CD4-positive, CD25-positive, alpha-beta regulatory T cell (primary cell): ENCODE data around the gene SMIM9. TPM values are rescaled to one million over a fixed set of nuclear protein-coding genes. Genes with fewer than 3 reads are reported as not detected.
"Not testable (repeated sequence)": the region's sequence is repeated elsewhere in the genome, so short reads cannot be mapped to it uniquely, and the experiment has no call there.

Experiments used
- ATAC-seq, 2 donors: fragments of 150-1000 bp; cut with Tn5 transposase; one replicate each; pipeline ENCODE4 v1.10.0; 2021; ENCODE audit warnings: low read depth in 2 of 2, moderate number of reproducible peaks in 2 of 2, moderate library complexity in 1 of 2
- DNase-seq, 3 donors: peaks; one replicate each; pipeline versions ENCODE4 v3.0.0 to v3.0.0-alpha.2; 2012 to 2022; ENCODE audit warnings: mixed read lengths in 1 of 3
- H3K27ac ChIP-seq: one replicate; pipeline ENCODE4 v1.7.0; 2013; ENCODE audit warnings: mild to moderate bottlenecking, low read length; ENCODE audit not compliant: insufficient read depth, poor library complexity, severe bottlenecking
- H3K27me3 ChIP-seq: one replicate; pipeline ENCODE4 v1.7.0; 2013; ENCODE audit warnings: low read length; ENCODE audit not compliant: control insufficient read depth, insufficient read depth
- H3K36me3 ChIP-seq: one replicate; pipeline ENCODE4 v1.7.0; 2013; ENCODE audit warnings: mild to moderate bottlenecking, low read length, moderate library complexity; ENCODE audit not compliant: control insufficient read depth, insufficient read depth
- H3K4me1 ChIP-seq: 2 replicates; pipeline ENCODE4 v1.7.0; 2013; ENCODE audit warnings: mild to moderate bottlenecking, low read length; ENCODE audit not compliant: insufficient read depth, control insufficient read depth, poor library complexity, severe bottlenecking
- H3K4me3 ChIP-seq: one replicate; pipeline ENCODE4 v1.7.0; 2013; ENCODE audit warnings: low read depth, mild to moderate bottlenecking, low read length, moderate library complexity
- H3K9me3 ChIP-seq, 2 experiments: 1 replicate in 1 of 2; 2 replicates in 1 of 2; pipeline ENCODE4 v1.7.0; 2013; ENCODE audit warnings: low read length in 2 of 2, mild to moderate bottlenecking in 1 of 2, moderate library complexity in 1 of 2; ENCODE audit not compliant: control insufficient read depth in 2 of 2
- H3K27ac Mint-ChIP-seq, 3 donors: one replicate each; pipeline ENCODE4 v1.8.0; 2020 to 2022; ENCODE audit warnings: mild to moderate bottlenecking in 3 of 3, mixed read lengths in 3 of 3, moderate library complexity in 2 of 3
- H3K27me3 Mint-ChIP-seq: one replicate; pipeline ENCODE4 v1.8.0; 2022; ENCODE audit warnings: mild to moderate bottlenecking, mixed read lengths
- H3K36me3 Mint-ChIP-seq: one replicate; pipeline ENCODE4 v1.8.0; 2020; ENCODE audit warnings: mixed read lengths
- H3K4me1 Mint-ChIP-seq, 4 donors: one replicate each; pipeline ENCODE4 v1.8.0; 2020 to 2022; ENCODE audit warnings: mixed read lengths in 4 of 4, mild to moderate bottlenecking in 1 of 4
- H3K4me3 Mint-ChIP-seq, 4 donors: one replicate each; pipeline ENCODE4 v1.8.0; 2020 to 2022; ENCODE audit warnings: mild to moderate bottlenecking in 4 of 4, mixed read lengths in 4 of 4, moderate library complexity in 3 of 4
- H3K9me3 Mint-ChIP-seq, 7 donors: one replicate each; pipeline ENCODE4 v1.8.0; 2020 to 2022; ENCODE audit warnings: mixed read lengths in 7 of 7, mild to moderate bottlenecking in 3 of 7, moderate library complexity in 2 of 7
- polyA plus RNA-seq, 4 donors: library from polyadenylated mRNA; unstranded; fragments of 300-500 nt; fragmentation: Illumina TruSeq; gene quantifications; one replicate each; pipeline ENCODE4 v1.2.3, GENCODE V29; 2021
- total RNA-seq: library from RNA; stranded (reverse); gene quantifications from one replicate; pipeline ENCODE4 v1.2.3, GENCODE V29; 2022

Gene SMIM9
- total and polyA plus RNA-seq, 5 donors from 2014 or later = not detected

- Mint-ChIP-seq H3K27me3 (no peaks in the 10 kb centered on the region), H3K4me3 (no peak overlapping the region)
- no peak for DNase-seq
These were observed 652 bp downstream of the SMIM9 start for GRCh38 chrX:154833746-154834274.

DNA sequence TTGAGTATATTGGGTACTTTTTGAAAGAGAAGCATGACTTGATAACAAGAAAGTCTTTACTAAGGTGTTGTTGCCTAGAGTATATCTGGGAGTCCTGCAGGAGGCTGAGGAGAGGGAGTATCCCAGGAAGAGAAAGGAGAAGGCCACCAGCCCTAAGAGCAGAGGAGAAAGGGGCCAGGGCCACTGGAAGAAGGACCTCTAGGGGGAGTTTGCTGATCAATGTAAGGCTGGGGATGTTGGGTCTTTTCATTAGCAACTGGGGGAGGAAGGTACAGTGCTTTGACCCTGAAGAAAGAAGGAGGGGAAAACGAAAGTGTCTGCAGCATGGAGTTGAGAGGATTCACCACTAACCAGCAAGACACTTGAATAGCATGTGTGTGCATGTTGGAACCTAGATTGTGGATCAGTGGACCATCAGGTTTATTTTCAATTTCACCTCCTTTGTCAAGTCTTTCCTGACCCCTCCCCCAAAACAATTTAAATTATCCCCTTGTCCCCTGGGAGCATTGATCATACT lies 4.5 kb downstream of the SMIM9 start:
- Mint-ChIP-seq H3K36me3 (no peaks in the 10 kb centered on the region), H3K4me1 (peaks cover 3 to 13% (median 8%) of the 10 kb centered on the region in 4 donors), H3K27ac (peak overlapping the region in 1 of 3 donors; percentile 79), H3K27me3 (no peaks in the 10 kb centered on the region), H3K9me3 (no peaks in the 10 kb centered on the region), H3K4me3 (no peak overlapping the region)
- Histone ChIP-seq H3K27me3 (peaks cover 2% of the 10 kb centered on the region), H3K36me3 (no peaks in the 10 kb centered on the region), H3K27ac (no peak overlapping the region), H3K4me1 (no peaks in the 10 kb centered on the region), H3K4me3 (no peak overlapping the region), H3K9me3 (no peaks in the 10 kb centered on the region)
- ATAC-seq (no peak), DNase-seq (no peak)

More at GRCh38 chrX:154833746-154834274, 652 bp downstream of the SMIM9 start:
- no peak overlapping the region for H3K27ac Mint-ChIP-seq
- Histone ChIP-seq H3K4me1 (no peaks in the 10 kb centered on the region), H3K27me3 (peaks cover 2% of the 10 kb centered on the region), H3K27ac (no peak overlapping the region), H3K9me3 (no peaks in the 10 kb centered on the region), H3K4me3 (no peak overlapping the region), H3K36me3 (no peaks in the 10 kb centered on the region)
- no peaks in the 10 kb centered on the region for H3K36me3 Mint-ChIP-seq
- no peak for ATAC-seq
- H3K4me1 Mint-ChIP-seq = peaks cover 0 to under 1% (median 0%) of the 10 kb centered on the region in 4 donors
- no peaks in the 10 kb centered on the region for H3K9me3 Mint-ChIP-seq

DNA sequence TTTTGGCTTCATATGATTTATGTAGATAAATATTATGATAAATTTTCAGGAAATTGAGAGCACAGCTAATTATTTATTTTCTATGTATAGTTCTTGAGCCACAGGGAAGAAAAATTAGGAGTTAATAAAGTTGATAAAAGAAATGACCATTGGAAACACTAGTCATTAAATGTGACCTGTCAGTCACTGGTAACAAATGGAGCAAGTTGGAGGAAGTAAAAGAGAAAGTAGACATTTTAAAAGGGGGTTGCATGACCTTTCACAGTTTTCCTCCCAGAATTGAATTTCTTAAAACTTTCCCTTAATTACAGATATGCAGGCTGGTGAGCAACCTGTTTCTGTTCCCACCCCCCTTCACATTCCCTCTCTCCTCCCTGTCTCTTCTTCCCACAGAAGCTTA lies 5.3 kb downstream of the SMIM9 start:
- ATAC-seq = no peak
- no peak for DNase-seq
- peaks cover 3 to 13% (median 8%) of the 10 kb centered on the region in 4 donors for H3K4me1 Mint-ChIP-seq
- Histone ChIP-seq H3K27me3 (peaks cover 2% of the 10 kb centered on the region), H3K4me1 (no peaks in the 10 kb centered on the region), H3K9me3 (no peaks in the 10 kb centered on the region), H3K27ac (no peak overlapping the region), H3K36me3 (no peaks in the 10 kb centered on the region), H3K4me3 (no peak overlapping the region)
- H3K4me3 Mint-ChIP-seq = no peak overlapping the region
- H3K9me3 Mint-ChIP-seq = no peaks in the 10 kb centered on the region
- no peaks in the 10 kb centered on the region for H3K36me3 Mint-ChIP-seq
- no peaks in the 10 kb centered on the region for H3K27me3 Mint-ChIP-seq
- H3K27ac Mint-ChIP-seq = no peak overlapping the region

GRCh38 chrX:154828016-154828408 lies 6.5 kb downstream of the SMIM9 start:
- H3K4me1 ChIP-seq = no peaks in the 10 kb centered on the region
- peak overlapping the region in 1 of 3 donors; percentile 67 for H3K27ac Mint-ChIP-seq
- H3K9me3 ChIP-seq = no peaks in the 10 kb centered on the region
- ATAC-seq (no peak), DNase-seq (no peak)
- no peaks in the 10 kb centered on the region for H3K36me3 Mint-ChIP-seq
- no peak overlapping the region for H3K27ac ChIP-seq
- H3K36me3 ChIP-seq = no peaks in the 10 kb centered on the region
- no peak overlapping the region for H3K4me3 ChIP-seq
- H3K9me3 Mint-ChIP-seq = no peaks in the 10 kb centered on the region
- peaks cover 2% of the 10 kb centered on the region for H3K27me3 ChIP-seq
- peaks cover 3 to 13% (median 8%) of the 10 kb centered on the region in 4 donors for H3K4me1 Mint-ChIP-seq
- no peak overlapping the region for H3K4me3 Mint-ChIP-seq
- H3K27me3 Mint-ChIP-seq = no peaks in the 10 kb centered on the region

DNA sequence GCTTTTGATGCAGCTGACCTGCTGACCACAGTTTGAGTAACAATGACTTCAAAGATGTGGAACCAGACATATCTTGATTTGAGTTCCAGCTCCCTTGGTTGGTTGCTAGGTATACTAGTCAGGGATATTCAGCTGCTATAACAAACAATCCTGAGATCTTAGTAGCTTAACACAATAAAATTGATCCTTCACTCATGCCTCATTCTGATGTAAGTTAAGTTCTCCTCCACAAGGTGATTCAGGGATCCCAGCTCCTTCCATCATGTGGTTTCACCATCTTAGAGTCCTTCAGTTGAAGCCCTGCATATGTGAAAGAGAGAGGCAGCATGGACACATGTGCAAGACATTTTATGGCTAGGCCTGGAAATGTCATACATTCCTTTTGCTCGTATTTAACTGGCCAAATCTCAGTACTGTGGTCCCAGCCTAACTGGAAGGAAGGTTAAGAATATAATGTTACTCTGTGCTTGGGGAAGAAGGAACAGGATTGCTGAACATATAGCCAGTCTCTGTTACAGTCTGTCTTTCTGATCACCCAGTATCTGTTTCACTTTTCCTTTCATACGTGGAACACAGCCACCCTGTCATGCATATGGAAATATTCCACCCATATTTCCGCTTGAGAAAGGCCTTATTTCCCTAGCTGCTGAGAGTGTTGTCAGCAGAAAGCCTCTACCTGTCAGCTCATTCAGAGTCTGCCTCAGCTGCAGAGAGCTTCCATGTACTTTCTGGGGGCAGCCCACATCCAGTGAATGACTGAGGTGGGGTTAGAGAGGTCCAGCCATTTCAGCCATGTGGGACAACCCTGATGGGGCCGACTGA lies 7.1 kb downstream of the SMIM9 start:
- peaks cover 3 to 13% (median 8%) of the 10 kb centered on the region in 4 donors for H3K4me1 Mint-ChIP-seq
- H3K9me3 Mint-ChIP-seq = no peaks in the 10 kb centered on the region
- ATAC-seq (peak; percentile 52 to 60), DNase-seq (peak in 2 of 3 donors; percentile 9 to 66)
- peak overlapping the region in 1 of 4 donors; percentile 56 for H3K4me3 Mint-ChIP-seq
- H3K27me3 ChIP-seq = peaks cover 2% of the 10 kb centered on the region
- peak overlapping the region; percentile 67 to 86 (median 79) for H3K27ac Mint-ChIP-seq
- H3K9me3 ChIP-seq = no peaks in the 10 kb centered on the region
- H3K36me3 Mint-ChIP-seq = no peaks in the 10 kb centered on the region
- no peak overlapping the region for H3K4me3 ChIP-seq
- no peaks in the 10 kb centered on the region for H3K27me3 Mint-ChIP-seq
- no peaks in the 10 kb centered on the region for H3K4me1 ChIP-seq
- no peaks in the 10 kb centered on the region for H3K36me3 ChIP-seq
- H3K27ac ChIP-seq = no peak overlapping the region

GRCh38 chrX:154825586-154825985 lies 8.9 kb downstream of the SMIM9 start:
- not testable (repeated sequence) for H3K27ac Mint-ChIP-seq
- H3K4me1 Mint-ChIP-seq = peaks cover 3 to 13% (median 8%) of the 10 kb centered on the region in 4 donors

GRCh38 chrX:154824638-154825037 lies 9.8 kb downstream of the SMIM9 start:
- no peaks in the 10 kb centered on the region for H3K27me3 ChIP-seq
- no peak overlapping the region for H3K4me3 Mint-ChIP-seq
- no peaks in the 10 kb centered on the region for H3K4me1 ChIP-seq
- H3K36me3 ChIP-seq = no peaks in the 10 kb centered on the region
- H3K27me3 Mint-ChIP-seq = peaks cover 5% of the 10 kb centered on the region
- H3K27ac ChIP-seq = no peak overlapping the region
- H3K36me3 Mint-ChIP-seq = no peaks in the 10 kb centered on the region
- ATAC-seq = no peak
- no peaks in the 10 kb centered on the region for H3K9me3 ChIP-seq
- H3K4me1 Mint-ChIP-seq = peaks cover 3 to 13% (median 8%) of the 10 kb centered on the region in 4 donors
- no peak overlapping the region for H3K4me3 ChIP-seq
- DNase-seq = no peak
- peaks cover 0 to 1% (median 0%) of the 10 kb centered on the region in 7 donors for H3K9me3 Mint-ChIP-seq
- no peak overlapping the region for H3K27ac Mint-ChIP-seq

More at GRCh38 chrX:154825586-154825985, 8.9 kb downstream of the SMIM9 start:
- H3K36me3 Mint-ChIP-seq, H3K27ac ChIP-seq, H3K4me3 ChIP-seq, H3K9me3 Mint-ChIP-seq, ATAC-seq, H3K4me3 Mint-ChIP-seq, H3K4me1 ChIP-seq, H3K27me3 Mint-ChIP-seq, H3K27me3 ChIP-seq, DNase-seq, H3K9me3 ChIP-seq, H3K36me3 ChIP-seq: not testable (repeated sequence)
